ENCODE measurements around the gene PRIMPOL. TPM values are rescaled to one million over a fixed set of nuclear protein-coding genes. Genes with fewer than 3 reads are reported as not detected.
A peak's percentile ranks its signal among the peaks of the same experiment; 100 is the strongest.

PRIMPOL gene
- total and polyA plus RNA-seq, 9 of the 15 experiments (the other 6 are each of a cell fraction or from before 2014, with no cell fraction given), result 11.0 to 32.0 (median 16.1) TPM

DNA sequence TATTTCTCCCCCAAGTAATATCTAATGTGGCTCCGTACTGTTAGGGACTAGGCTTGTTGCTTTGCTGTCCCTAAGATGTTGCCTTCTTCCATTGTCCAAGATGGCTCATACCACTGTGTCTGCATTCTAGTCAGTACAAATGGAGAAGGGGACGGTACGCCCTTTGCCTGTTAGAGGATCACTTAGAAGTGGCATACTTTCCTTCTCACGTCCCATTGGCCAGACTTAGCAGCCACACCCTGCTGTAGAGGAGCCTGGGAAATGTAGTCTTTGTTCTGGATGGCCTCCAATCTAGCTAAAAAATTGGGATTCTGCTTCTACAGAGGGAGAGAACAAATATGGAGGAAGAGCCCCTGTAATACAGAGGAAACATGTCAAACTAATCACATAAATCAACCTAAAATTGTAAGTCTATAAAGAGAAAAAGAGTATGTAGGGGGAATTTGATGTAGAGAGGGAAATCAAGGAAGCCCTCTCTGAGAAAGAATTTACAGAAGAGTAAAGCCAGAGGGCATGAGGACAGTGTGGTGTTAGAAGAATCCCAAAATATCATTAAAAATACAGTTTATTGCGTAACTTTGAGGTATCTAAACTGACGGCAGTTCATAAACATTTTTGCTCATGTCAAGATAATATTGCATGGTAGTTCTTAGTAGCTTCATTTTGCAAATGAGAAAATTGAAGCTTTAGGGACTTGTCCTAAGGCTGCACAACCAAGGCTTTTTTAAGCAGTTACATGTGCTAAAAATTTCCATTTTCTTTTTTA lies 15.1 kb downstream of the PRIMPOL start (continued):
- TF ChIP-seq, protein P1, sequence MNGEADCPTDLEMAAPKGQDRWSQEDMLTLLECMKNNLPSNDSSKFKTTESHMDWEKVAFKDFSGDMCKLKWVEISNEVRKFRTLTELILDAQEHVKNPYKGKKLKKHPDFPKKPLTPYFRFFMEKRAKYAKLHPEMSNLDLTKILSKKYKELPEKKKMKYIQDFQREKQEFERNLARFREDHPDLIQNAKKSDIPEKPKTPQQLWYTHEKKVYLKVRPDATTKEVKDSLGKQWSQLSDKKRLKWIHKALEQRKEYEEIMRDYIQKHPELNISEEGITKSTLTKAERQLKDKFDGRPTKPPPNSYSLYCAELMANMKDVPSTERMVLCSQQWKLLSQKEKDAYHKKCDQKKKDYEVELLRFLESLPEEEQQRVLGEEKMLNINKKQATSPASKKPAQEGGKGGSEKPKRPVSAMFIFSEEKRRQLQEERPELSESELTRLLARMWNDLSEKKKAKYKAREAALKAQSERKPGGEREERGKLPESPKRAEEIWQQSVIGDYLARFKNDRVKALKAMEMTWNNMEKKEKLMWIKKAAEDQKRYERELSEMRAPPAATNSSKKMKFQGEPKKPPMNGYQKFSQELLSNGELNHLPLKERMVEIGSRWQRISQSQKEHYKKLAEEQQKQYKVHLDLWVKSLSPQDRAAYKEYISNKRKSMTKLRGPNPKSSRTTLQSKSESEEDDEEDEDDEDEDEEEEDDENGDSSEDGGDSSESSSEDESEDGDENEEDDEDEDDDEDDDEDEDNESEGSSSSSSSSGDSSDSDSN (IDR thresholded peaks at IDR 0.05; ENCODE audit: borderline replicate concordance in 1 of 2, low read depth in 2 of 2, low read length in 2 of 2), result no peak
- TF ChIP-seq NCOR1 (IDR thresholded peaks at IDR 0.05) (no peak), EP300 (IDR thresholded peaks at IDR 0.05; ENCODE audit: low read length) (no peak), EZH2 (IDR thresholded peaks at IDR 0.05; ENCODE audit: borderline replicate concordance, low read depth, low read length) (no peak), ARHGAP35 (IDR thresholded peaks at IDR 0.05; ENCODE audit: partially characterized antibody) (no peak), ZNF644 (tag; IDR thresholded peaks at IDR 0.05; ENCODE audit: low read depth) (no peak), NFE2 (IDR thresholded peaks at IDR 0.05; ENCODE audit: low read depth) (no peak), SRSF1 (IDR thresholded peaks at IDR 0.05; ENCODE audit: low read depth, low read length) (no peak), BRCA1 (IDR thresholded peaks at IDR 0.05) (no peak), BRCA1 (CRISPR knock-in tag; IDR thresholded peaks at IDR 0.05) (no peak), TCF7L2 (IDR thresholded peaks at IDR 0.05; ENCODE audit: low read depth, low read length) (no peak), ZNF282 (CRISPR knock-in tag; IDR thresholded peaks at IDR 0.05) (no peak), ZNF436 (CRISPR knock-in tag; IDR thresholded peaks at IDR 0.05) (no peak), MTA1 (IDR thresholded peaks at IDR 0.05; ENCODE audit: borderline replicate concordance) (no peak), ZNF551 (CRISPR knock-in tag; IDR thresholded peaks at IDR 0.05) (no peak), CEBPB (tag; IDR thresholded peaks at IDR 0.05) (peak; percentile 85), CREM (IDR thresholded peaks at IDR 0.05; ENCODE audit: low read depth) (peak; percentile 35; the same call in 1 of the 2 replicates), HDAC6 (IDR thresholded peaks at IDR 0.05; ENCODE audit: low read depth, low read length) (no peak), CBFA2T3 (IDR thresholded peaks at IDR 0.05) (no peak)
- TF ChIP-seq, protein P2, sequence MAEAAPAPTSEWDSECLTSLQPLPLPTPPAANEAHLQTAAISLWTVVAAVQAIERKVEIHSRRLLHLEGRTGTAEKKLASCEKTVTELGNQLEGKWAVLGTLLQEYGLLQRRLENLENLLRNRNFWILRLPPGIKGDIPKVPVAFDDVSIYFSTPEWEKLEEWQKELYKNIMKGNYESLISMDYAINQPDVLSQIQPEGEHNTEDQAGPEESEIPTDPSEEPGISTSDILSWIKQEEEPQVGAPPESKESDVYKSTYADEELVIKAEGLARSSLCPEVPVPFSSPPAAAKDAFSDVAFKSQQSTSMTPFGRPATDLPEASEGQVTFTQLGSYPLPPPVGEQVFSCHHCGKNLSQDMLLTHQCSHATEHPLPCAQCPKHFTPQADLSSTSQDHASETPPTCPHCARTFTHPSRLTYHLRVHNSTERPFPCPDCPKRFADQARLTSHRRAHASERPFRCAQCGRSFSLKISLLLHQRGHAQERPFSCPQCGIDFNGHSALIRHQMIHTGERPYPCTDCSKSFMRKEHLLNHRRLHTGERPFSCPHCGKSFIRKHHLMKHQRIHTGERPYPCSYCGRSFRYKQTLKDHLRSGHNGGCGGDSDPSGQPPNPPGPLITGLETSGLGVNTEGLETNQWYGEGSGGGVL (CRISPR knock-in tag; IDR thresholded peaks at IDR 0.05), result no peak
- TF ChIP-seq, protein P3, sequence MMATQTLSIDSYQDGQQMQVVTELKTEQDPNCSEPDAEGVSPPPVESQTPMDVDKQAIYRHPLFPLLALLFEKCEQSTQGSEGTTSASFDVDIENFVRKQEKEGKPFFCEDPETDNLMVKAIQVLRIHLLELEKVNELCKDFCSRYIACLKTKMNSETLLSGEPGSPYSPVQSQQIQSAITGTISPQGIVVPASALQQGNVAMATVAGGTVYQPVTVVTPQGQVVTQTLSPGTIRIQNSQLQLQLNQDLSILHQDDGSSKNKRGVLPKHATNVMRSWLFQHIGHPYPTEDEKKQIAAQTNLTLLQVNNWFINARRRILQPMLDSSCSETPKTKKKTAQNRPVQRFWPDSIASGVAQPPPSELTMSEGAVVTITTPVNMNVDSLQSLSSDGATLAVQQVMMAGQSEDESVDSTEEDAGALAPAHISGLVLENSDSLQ (IDR thresholded peaks at IDR 0.05), result no peak
- TF ChIP-seq, protein P4, sequence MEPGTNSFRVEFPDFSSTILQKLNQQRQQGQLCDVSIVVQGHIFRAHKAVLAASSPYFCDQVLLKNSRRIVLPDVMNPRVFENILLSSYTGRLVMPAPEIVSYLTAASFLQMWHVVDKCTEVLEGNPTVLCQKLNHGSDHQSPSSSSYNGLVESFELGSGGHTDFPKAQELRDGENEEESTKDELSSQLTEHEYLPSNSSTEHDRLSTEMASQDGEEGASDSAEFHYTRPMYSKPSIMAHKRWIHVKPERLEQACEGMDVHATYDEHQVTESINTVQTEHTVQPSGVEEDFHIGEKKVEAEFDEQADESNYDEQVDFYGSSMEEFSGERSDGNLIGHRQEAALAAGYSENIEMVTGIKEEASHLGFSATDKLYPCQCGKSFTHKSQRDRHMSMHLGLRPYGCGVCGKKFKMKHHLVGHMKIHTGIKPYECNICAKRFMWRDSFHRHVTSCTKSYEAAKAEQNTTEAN (CRISPR knock-in tag; IDR thresholded peaks at IDR 0.05), result no peak
- TF ChIP-seq, protein P5, sequence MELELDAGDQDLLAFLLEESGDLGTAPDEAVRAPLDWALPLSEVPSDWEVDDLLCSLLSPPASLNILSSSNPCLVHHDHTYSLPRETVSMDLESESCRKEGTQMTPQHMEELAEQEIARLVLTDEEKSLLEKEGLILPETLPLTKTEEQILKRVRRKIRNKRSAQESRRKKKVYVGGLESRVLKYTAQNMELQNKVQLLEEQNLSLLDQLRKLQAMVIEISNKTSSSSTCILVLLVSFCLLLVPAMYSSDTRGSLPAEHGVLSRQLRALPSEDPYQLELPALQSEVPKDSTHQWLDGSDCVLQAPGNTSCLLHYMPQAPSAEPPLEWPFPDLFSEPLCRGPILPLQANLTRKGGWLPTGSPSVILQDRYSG (tag; conservative IDR thresholded peaks at IDR 0.05; ENCODE audit: low read depth), result no peak

Data from K562 (cell line).